SK-N-MC (cell line): Measurements from ENCODE around the gene CCDC116.

Experiments used
- DNase-seq: peaks from one replicate; pipeline ENCODE4 v3.0.0-alpha.2; 2011; ENCODE audit warnings: low read depth, low spot score
- H3K27ac ChIP-seq: fragments of 200-600 bp; sonication (generic); 2 replicates; pipeline ENCODE4 v1.5.1; 2016; ENCODE audit warnings: mixed run types
- H3K36me3 ChIP-seq: fragments of 200-600 bp; sonication (generic); 2 replicates; pipeline ENCODE4 v1.6.1; 2017; ENCODE audit warnings: antibody characterized with exemption, low read length, mixed read lengths; ENCODE audit not compliant: insufficient read depth
- H3K4me3 ChIP-seq: fragments of 200-600 bp; sonication (generic); 2 replicates; pipeline ENCODE4 v1.5.1; 2016
- H3K9ac ChIP-seq: fragments of 200-600 bp; sonication (generic); 2 replicates; pipeline ENCODE4 v1.8.0; 2017; ENCODE audit warnings: mixed run types, mixed read lengths; ENCODE audit not compliant: insufficient read length
- H3K9me3 ChIP-seq: fragments of 200-600 bp; sonication (generic); 2 replicates; pipeline ENCODE4 v1.6.1; 2017; ENCODE audit warnings: low read depth, mild to moderate bottlenecking, antibody characterized with exemption, low read length, moderate library complexity, mixed read lengths
- EZH2 ChIP-seq: fragments of 200-600 bp; sonication (generic); IDR thresholded peaks from one replicate; pipeline ENCODE4 v1.6.1; 2017; ENCODE audit warnings: antibody characterized with exemption
- FOXP2 ChIP-seq: optimal IDR thresholded peaks from 2 replicates; pipeline ENCODE3; 2011; ENCODE audit warnings: mild to moderate bottlenecking, moderate library complexity; ENCODE audit not compliant: insufficient read depth; ENCODE audit errors: extremely low read length, control extremely low read depth
- POLR2AphosphoS5 ChIP-seq: IDR thresholded peaks from 2 replicates; pipeline ENCODE4 v1.6.1; 2012; ENCODE audit warnings: mild to moderate bottlenecking, low read depth, low read length, borderline replicate concordance

The CCDC116 gene, protein sequence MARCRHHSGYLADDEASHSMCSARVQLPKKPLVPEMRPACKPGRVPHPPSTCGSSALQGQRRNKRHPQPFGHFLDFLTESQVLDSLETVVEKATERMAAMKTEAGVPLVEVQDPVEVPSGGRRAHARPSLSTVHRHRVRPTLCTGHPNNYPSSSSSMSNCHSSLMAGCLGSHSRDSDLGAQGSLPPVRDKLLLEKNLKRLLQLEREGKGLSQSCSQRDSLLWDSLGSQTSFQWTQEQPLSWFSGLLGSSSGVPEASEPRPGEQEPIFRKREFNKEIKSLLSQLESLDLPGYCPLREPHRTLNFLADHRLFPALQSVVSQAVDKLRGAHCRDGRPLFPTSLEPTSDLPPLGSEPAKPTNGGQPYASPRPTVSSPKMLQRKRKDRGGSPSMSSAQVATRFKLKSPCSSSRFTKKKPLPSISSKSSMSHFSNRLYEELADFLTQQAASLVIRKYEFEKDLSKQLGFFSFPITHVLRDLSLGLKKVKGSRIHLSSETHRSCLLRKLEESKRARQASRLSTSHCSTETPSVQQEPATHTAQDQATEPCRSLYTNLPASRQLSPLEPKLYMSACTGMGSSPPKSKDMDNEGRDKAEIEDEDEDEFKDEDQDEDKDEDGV

GRCh38 chr22:21632237-21632895, at the start of gene CCDC116:
Gene CCDC116 (plus strand): TSS chr22:21632760. CDS start chr22:21633182, 422 bp downstream.
- Histone ChIP-seq H3K27ac (no peak within 1 kb of the TSS), H3K9me3 (no peaks in the 10 kb centered on the region), H3K36me3 (0 out of 2 replicates have a peak, but pooled peaks cover 4% of the 10 kb centered on the region), H3K9ac (no peak within 1 kb of the TSS), H3K4me3 (no peak within 1 kb of the TSS)
- no peak; the same call in 1 of the 2 replicates for TF ChIP-seq POLR2AphosphoS5
- no peak for TF ChIP-seq EZH2
- no peak for TF ChIP-seq FOXP2
- DNase-seq, result no peak

DNA sequence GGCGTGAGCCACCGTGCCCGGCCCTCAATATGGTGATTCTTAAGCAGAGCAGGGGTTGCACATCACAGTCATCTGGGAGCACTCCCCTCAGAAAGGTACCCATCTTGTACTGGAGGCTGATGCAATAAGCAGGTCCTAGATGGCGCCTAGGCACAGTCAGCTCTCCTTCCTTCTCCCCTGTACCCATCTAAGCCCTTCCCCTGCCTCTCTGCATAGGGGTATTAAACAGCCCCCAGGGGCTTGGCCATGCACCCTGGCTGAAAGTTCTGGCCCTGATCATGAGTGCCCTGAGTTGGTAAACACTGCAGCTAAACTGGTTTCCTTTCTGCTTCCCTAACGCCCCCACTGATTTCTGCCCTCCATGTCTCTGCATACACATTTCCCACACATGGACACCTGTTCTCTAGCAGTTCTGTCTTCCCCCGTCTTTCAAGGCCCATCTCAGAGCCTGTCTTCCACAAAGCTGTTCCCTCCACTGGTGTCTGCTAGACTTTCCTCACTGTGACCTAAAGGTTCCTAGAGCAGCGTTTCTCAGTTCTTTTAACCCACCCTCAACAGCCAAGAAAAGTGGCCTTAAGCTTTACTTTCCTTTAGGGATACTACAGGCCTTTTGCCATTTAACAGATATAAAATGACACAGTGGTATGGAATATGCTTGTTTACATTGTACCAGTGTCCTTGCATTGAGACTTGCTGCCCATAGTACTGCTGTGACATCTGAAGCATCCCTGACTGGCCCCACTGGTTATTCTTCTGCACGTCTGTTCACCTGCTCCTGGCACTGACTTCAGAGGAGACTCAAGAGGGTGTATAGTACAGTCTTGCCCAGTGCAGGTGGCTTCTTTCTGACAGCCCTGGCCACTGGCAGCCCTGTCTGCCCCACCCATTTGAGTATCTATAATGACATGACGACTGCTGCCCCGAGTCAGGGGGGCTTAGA, 49.5 kb upstream of the CCDC116 start:
- DNase-seq, result no peak
- H3K36me3 ChIP-seq, result peaks cover 5% of the 10 kb centered on the region; the same call in 1 of the 2 replicates
- TF ChIP-seq POLR2AphosphoS5 (no peak), FOXP2 (no peak), EZH2 (no peak)
- H3K9me3 ChIP-seq, result no peaks in the 10 kb centered on the region
- H3K4me3 ChIP-seq, result no peak overlapping the region
- H3K27ac ChIP-seq, result peak overlapping the region; percentile 35; the same call in 1 of the 2 replicates
- no peak overlapping the region for H3K9ac ChIP-seq

- Histone ChIP-seq H3K36me3 (peaks cover 3% of the 10 kb centered on the region; the same call in 1 of the 2 replicates), H3K9me3 (no peaks in the 10 kb centered on the region), H3K27ac (no peak overlapping the region), H3K4me3 (no peak overlapping the region), H3K9ac (no peak overlapping the region)
- no peak for TF ChIP-seq FOXP2
- no peak for TF ChIP-seq POLR2AphosphoS5
- TF ChIP-seq EZH2, result no peak
- DNase-seq, result no peak
Measured at GRCh38 chr22:21585389-21585788, 47.2 kb upstream of the CCDC116 start.

GRCh38 chr22:21587803-21588611, 44.6 kb upstream of the CCDC116 start:
- Histone ChIP-seq H3K36me3 (peaks cover 11% of the 10 kb centered on the region; the same call in 1 of the 2 replicates), H3K27ac (no peak overlapping the region), H3K9me3 (no peaks in the 10 kb centered on the region), H3K9ac (no peak overlapping the region), H3K4me3 (no peak overlapping the region)
- DNase-seq, result no peak
- no peak for TF ChIP-seq POLR2AphosphoS5
- TF ChIP-seq FOXP2, result no peak
- no peak for TF ChIP-seq EZH2

GRCh38 chr22:21589396-21589795, 43.2 kb upstream of the CCDC116 start:
- no peak for TF ChIP-seq FOXP2
- no peak for TF ChIP-seq EZH2
- no peak for TF ChIP-seq POLR2AphosphoS5
- peaks cover 25% of the 10 kb centered on the region for H3K36me3 ChIP-seq
- DNase-seq, result no peak

GRCh38 chr22:21590809-21591641, 41.5 kb upstream of the CCDC116 start:
- DNase-seq, result no peak
- TF ChIP-seq EZH2, result no peak
- no peak for TF ChIP-seq FOXP2
- TF ChIP-seq POLR2AphosphoS5, result no peak
- Histone ChIP-seq H3K9me3 (no peaks in the 10 kb centered on the region), H3K4me3 (no peak overlapping the region), H3K36me3 (peaks cover 41% of the 10 kb centered on the region), H3K9ac (no peak overlapping the region), H3K27ac (no peak overlapping the region)

More at GRCh38 chr22:21589396-21589795, 43.2 kb upstream of the CCDC116 start:
- Histone ChIP-seq H3K27ac (no peak overlapping the region), H3K9me3 (no peaks in the 10 kb centered on the region), H3K9ac (no peak overlapping the region), H3K4me3 (no peak overlapping the region)
